HUES48 (cell line): Measurements from ENCODE around the gene MAN1C1.
A peak's percentile ranks its signal among the peaks of the same experiment; 100 is the strongest.

Source experiments
- H3K27ac ChIP-seq: one replicate; pipeline ENCODE4 v1.7.0; 2013; ENCODE audit warnings: low read depth, low read length, inconsistent platforms
- H3K27me3 ChIP-seq: 2 replicates; pipeline ENCODE4 v1.6.1; 2013; ENCODE audit warnings: mild to moderate bottlenecking, low read length; ENCODE audit not compliant: control insufficient read depth, insufficient read depth
- H3K36me3 ChIP-seq: 2 replicates; pipeline ENCODE4 v1.6.1; 2013; ENCODE audit warnings: low read length; ENCODE audit not compliant: control insufficient read depth, insufficient read depth
- H3K4me1 ChIP-seq: 2 replicates; pipeline ENCODE4 v1.6.1; 2013; ENCODE audit warnings: mild to moderate bottlenecking, low read length; ENCODE audit not compliant: control insufficient read depth, insufficient read depth
- H3K4me3 ChIP-seq: 2 replicates; pipeline ENCODE4 v1.5.1; 2013; ENCODE audit warnings: mild to moderate bottlenecking, low read depth, low read length
- H3K9ac ChIP-seq: 2 replicates; pipeline ENCODE4 v1.6.1; 2013; ENCODE audit warnings: mild to moderate bottlenecking, low read depth, low read length, moderate library complexity
- H3K9me3 ChIP-seq: 2 replicates; pipeline ENCODE4 v1.6.1; 2013; ENCODE audit warnings: low read length; ENCODE audit not compliant: control insufficient read depth, insufficient read depth

Gene MAN1C1

GRCh38 chr1:25796811-25797458 is 180.3 kb downstream of the MAN1C1 start:
- H3K4me1 ChIP-seq: peaks cover 5% of the 10 kb centered on the region; the same call in 1 of the 2 replicates
- H3K4me3 ChIP-seq: no peak overlapping the region
- H3K9ac ChIP-seq: no peak overlapping the region
- H3K9me3 ChIP-seq: no peaks in the 10 kb centered on the region
- no peak overlapping the region for H3K27ac ChIP-seq
- no peaks in the 10 kb centered on the region for H3K36me3 ChIP-seq
- H3K27me3 ChIP-seq: no peaks in the 10 kb centered on the region

DNA sequence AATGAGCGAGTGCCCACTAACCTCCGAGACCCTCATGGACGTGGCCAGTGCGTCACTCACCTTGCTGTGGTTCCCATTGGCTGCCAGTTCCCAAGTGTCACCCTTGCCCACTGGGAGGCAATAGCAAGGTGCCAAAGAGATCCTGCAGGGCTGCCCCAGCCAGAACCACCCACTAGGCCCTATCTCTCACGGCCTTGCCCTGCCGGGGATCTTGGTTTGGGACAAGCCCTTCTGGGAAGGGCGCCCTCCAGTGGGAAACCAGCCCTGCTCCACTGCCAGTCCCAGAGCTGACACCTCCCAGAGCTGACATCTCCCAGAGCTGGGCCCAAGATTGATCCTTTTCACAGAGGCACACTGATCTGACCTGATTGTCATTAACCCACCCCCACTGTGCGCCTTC is 181.3 kb downstream of the MAN1C1 start:
- Histone ChIP-seq H3K27me3 (no peaks in the 10 kb centered on the region), H3K9ac (no peak overlapping the region), H3K27ac (no peak overlapping the region), H3K4me3 (no peak overlapping the region), H3K36me3 (no peaks in the 10 kb centered on the region), H3K4me1 (peaks cover 5% of the 10 kb centered on the region; the same call in 1 of the 2 replicates), H3K9me3 (no peaks in the 10 kb centered on the region)

GRCh38 chr1:25798666-25799351 is 182.2 kb downstream of the MAN1C1 start:
- H3K4me3 ChIP-seq: no peak overlapping the region
- H3K4me1 ChIP-seq: peaks cover 5% of the 10 kb centered on the region; the same call in 1 of the 2 replicates
- no peak overlapping the region for H3K27ac ChIP-seq
- no peaks in the 10 kb centered on the region for H3K36me3 ChIP-seq
- no peaks in the 10 kb centered on the region for H3K27me3 ChIP-seq
- H3K9me3 ChIP-seq: no peaks in the 10 kb centered on the region
- no peak overlapping the region for H3K9ac ChIP-seq

GRCh38 chr1:25799352-25799934 is 182.9 kb downstream of the MAN1C1 start:
- 0 out of 2 replicates have a peak overlapping the region, but pooled peaks have one; percentile 26 for H3K9ac ChIP-seq
- no peaks in the 10 kb centered on the region for H3K36me3 ChIP-seq
- no peaks in the 10 kb centered on the region for H3K9me3 ChIP-seq
- no peak overlapping the region for H3K27ac ChIP-seq
- peak overlapping the region; percentile 51; the same call in 1 of the 2 replicates for H3K4me3 ChIP-seq
- no peaks in the 10 kb centered on the region for H3K27me3 ChIP-seq
- peaks cover 8% of the 10 kb centered on the region; the same call in 1 of the 2 replicates for H3K4me1 ChIP-seq

DNA sequence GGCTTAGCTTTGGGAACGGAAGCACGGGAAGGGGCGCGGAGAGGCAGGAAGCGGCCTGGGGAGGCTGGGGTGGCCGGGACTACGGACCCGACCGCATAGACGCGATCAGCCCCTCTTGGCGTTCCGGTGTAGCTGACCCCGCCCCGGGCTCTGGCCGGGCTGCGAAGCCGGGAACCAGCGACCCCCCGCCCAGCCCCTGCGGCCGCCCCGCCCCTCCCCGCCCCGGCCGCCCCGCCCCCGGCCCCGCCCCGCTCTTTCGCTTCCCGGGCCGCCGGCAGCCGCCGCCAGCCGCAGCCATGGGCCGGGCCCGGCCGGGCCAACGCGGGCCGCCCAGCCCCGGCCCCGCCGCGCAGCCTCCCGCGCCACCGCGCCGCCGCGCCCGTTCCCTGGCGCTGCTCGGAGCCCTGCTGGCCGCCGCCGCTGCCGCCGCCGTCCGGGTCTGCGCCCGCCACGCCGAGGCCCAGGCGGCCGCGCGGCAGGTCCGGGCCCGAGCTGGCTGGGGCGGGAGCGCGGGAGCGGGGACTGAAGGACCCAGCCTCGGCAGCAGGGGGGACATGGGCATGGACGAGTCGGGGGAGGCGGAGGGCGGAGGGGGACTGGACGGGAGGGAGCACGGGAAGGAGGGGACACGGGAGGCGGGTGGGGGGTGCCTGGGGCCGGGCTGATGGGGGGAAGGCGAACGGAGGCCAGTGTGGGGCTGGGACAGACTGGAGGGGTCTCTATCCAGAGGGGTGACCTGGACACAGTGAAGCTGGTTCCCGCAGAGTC is 183.5 kb downstream of the MAN1C1 start, which contains the start of gene SELENON:
SELENON (plus strand) TSS at position 259 of the 768 bp plus-strand sequence; CDS start at position 297, 38 bp downstream.
- H3K36me3 ChIP-seq: peaks cover 2% of the 10 kb centered on the region
- no peaks in the 10 kb centered on the region for H3K27me3 ChIP-seq
- peak within 1 kb of the TSS; percentile 64 for H3K4me3 ChIP-seq
- H3K27ac ChIP-seq: no peak within 1 kb of the TSS
- no peaks in the 10 kb centered on the region for H3K9me3 ChIP-seq
- H3K9ac ChIP-seq: 0 out of 2 replicates have a peak within 1 kb of the TSS, but pooled peaks have one; percentile 26
- peaks cover 8% of the 10 kb centered on the region; the same call in 1 of the 2 replicates for H3K4me1 ChIP-seq

- Histone ChIP-seq H3K4me3 (peak overlapping the region; percentile 64), H3K36me3 (peaks cover 9% of the 10 kb centered on the region), H3K9ac (no peak overlapping the region), H3K4me1 (peaks cover 8% of the 10 kb centered on the region; the same call in 1 of the 2 replicates), H3K27ac (no peak overlapping the region), H3K27me3 (no peaks in the 10 kb centered on the region), H3K9me3 (no peaks in the 10 kb centered on the region)
These were observed 184.2 kb downstream of the MAN1C1 start for GRCh38 chr1:25800703-25801377.

DNA sequence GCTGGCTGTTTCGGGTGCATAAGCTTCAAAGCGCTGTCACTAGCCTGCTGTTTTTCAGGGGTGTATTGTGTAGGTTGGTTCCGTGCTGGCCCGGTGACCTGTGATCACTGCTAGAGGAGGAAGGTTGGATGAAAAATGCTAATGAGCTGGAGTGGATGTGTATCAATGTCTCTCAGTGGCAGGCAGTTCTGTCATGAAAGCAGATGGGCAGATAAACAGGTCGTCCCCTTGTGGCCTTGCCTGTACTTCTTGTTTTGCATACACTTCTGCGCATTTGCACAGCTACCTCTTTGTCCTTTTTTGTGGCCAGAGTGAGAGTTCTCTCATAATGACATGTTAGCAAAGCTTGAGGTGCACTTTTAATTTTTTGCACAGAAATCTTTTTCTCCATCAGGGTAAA is 186.3 kb downstream of the MAN1C1 start:
- Histone ChIP-seq H3K4me3 (no peak overlapping the region), H3K9me3 (no peaks in the 10 kb centered on the region), H3K27ac (no peak overlapping the region), H3K4me1 (peaks cover 3% of the 10 kb centered on the region; the same call in 1 of the 2 replicates), H3K27me3 (no peaks in the 10 kb centered on the region), H3K9ac (no peak overlapping the region), H3K36me3 (peaks cover 26% of the 10 kb centered on the region)

GRCh38 chr1:25803368-25803767 is 186.8 kb downstream of the MAN1C1 start:
- Histone ChIP-seq H3K9me3 (no peaks in the 10 kb centered on the region), H3K27me3 (no peaks in the 10 kb centered on the region), H3K4me1 (peaks cover 3% of the 10 kb centered on the region; the same call in 1 of the 2 replicates), H3K27ac (no peak overlapping the region), H3K4me3 (no peak overlapping the region), H3K36me3 (peaks cover 30% of the 10 kb centered on the region), H3K9ac (no peak overlapping the region)

GRCh38 chr1:25804244-25804963 is 187.8 kb downstream of the MAN1C1 start:
- Histone ChIP-seq H3K27me3 (no peaks in the 10 kb centered on the region), H3K9ac (no peak overlapping the region), H3K36me3 (peaks cover 41% of the 10 kb centered on the region), H3K9me3 (no peaks in the 10 kb centered on the region), H3K27ac (no peak overlapping the region), H3K4me1 (peaks cover 3% of the 10 kb centered on the region; the same call in 1 of the 2 replicates), H3K4me3 (no peak overlapping the region)
